Lower leg skin (tissue), 3 donors: ENCODE measurements around the gene LIN9.

Experiments
- CTCF ChIP-seq, 3 donors: fragments of 450-650 bp; IDR thresholded peaks; one replicate each; pipeline ENCODE4 v1.5.1; 2016; ENCODE audit warnings: antibody characterized with exemption in 3 of 3, mild to moderate bottlenecking in 3 of 3, moderate library complexity in 2 of 3
- POLR2A ChIP-seq, 2 donors: fragments of 450-650 bp; IDR thresholded peaks; one replicate each; pipeline ENCODE4 v1.6.1; 2016 to 2017; ENCODE audit warnings: antibody characterized with exemption in 2 of 2, mild to moderate bottlenecking in 1 of 2, moderate library complexity in 1 of 2

DNA sequence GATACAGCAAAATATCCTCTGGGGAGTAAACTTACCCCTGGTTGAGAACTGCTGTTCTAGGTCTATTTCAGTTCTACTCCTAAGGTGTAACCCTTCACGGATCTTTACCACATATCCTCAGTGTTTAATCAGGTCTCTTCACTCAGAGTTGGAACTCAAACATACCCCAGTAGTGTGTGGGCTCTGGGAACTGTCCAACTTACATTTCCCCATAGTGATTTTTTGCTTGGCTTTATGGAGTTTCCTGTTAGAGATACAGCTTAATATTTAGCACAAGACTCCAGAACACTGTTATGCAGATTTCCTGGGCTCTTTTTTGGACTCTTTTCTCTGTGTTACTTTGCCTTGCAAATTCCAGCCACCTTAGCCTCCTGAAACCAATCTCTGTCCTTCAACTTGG lies 26.7 kb upstream of the LIN9 start:
- no peak for TF ChIP-seq CTCF (IDR thresholded peaks at IDR 0.05)
- TF ChIP-seq POLR2A (IDR thresholded peaks at IDR 0.05), result no peak
